Smooth muscle cell (in vitro differentiated cells): Measurements from ENCODE around the gene GAL3ST1. TPM values are rescaled to one million over a fixed set of nuclear protein-coding genes. Genes with fewer than 3 reads are reported as not detected.

Experiments
- DNase-seq: peaks from one replicate; lab custom pipeline; 2025; ENCODE audit not compliant: unreplicated experiment; lab: John Stamatoyannopoulos, UW
- H2AFZ ChIP-seq: fragments of 200-600 bp; sonication (generic); 2 replicates; pipeline ENCODE4 v1.6.0; 2016; ENCODE audit warnings: antibody characterized with exemption, low read depth, mild to moderate bottlenecking
- H3F3A ChIP-seq: fragments of 200-600 bp; sonication (generic); 2 replicates; pipeline ENCODE4 v1.6.0; 2017; ENCODE audit warnings: antibody characterized with exemption, low read depth
- H3K27ac ChIP-seq: fragments of 200-600 bp; sonication (generic); 2 replicates; pipeline ENCODE4 v1.5.1; 2016; ENCODE audit warnings: low read depth, mild to moderate bottlenecking
- H3K27me3 ChIP-seq: fragments of 200-600 bp; sonication (generic); 2 replicates; pipeline ENCODE4 v1.6.1; 2016; ENCODE audit warnings: low read depth, mild to moderate bottlenecking
- H3K36me3 ChIP-seq: fragments of 200-600 bp; sonication (generic); 2 replicates; pipeline ENCODE4 v1.5.1; 2016; ENCODE audit warnings: low read depth
- H3K4me1 ChIP-seq: fragments of 200-600 bp; sonication (generic); 2 replicates; pipeline ENCODE4 v1.5.1; 2016; ENCODE audit warnings: low read depth
- H3K4me2 ChIP-seq: fragments of 200-600 bp; sonication (generic); 2 replicates; pipeline ENCODE4 v1.6.0; 2016; ENCODE audit warnings: mild to moderate bottlenecking
- H3K4me3 ChIP-seq: fragments of 200-600 bp; sonication (generic); 2 replicates; pipeline ENCODE4 v1.5.1; 2016; ENCODE audit warnings: mild to moderate bottlenecking
- H3K79me2 ChIP-seq: fragments of 200-600 bp; sonication (generic); 2 replicates; pipeline ENCODE4 v1.6.0; 2016; ENCODE audit warnings: low read depth, mild to moderate bottlenecking
- H3K9ac ChIP-seq: fragments of 200-600 bp; sonication (generic); 2 replicates; pipeline ENCODE4 v1.6.0; 2016; ENCODE audit warnings: low read depth
- H3K9me3 ChIP-seq: fragments of 200-600 bp; sonication (generic); replicated peaks from 2 replicates; pipeline ENCODE4 v1.5.1; 2016; ENCODE audit warnings: low read depth
- H4K20me1 ChIP-seq: fragments of 200-600 bp; sonication (generic); 2 replicates; pipeline ENCODE4 v1.6.0; 2016; ENCODE audit warnings: low read depth
- WGBS: methylation state at CpG from one replicate; pipeline ENCODE4 v1.1.7; 2016; ENCODE audit warnings: low lambda C conversion rate; 5-methylcytosine and 5-hydroxymethylcytosine counted together
- polyA plus RNA-seq: library from polyadenylated mRNA; unstranded; fragments of >200 nt; fragmentation: Nextera tagmentation; extraction: Ambion mirVana; gene quantifications from 2 replicates; pipeline ENCODE4 v1.2.1, GENCODE V29; 2016
- total RNA-seq: library from RNA; depleted of rRNA; stranded (reverse); fragments of >200 nt; gene quantifications from 2 replicates; pipeline ENCODE4 v1.2.3, GENCODE V29; 2014
- TF ChIP-seq, protein P1 (sequence below): fragments of 200-600 bp; sonication (generic); IDR thresholded peaks from 2 replicates; pipeline ENCODE4 v1.5.1; 2017; ENCODE audit warnings: borderline replicate concordance, mild to moderate bottlenecking, antibody characterized with exemption; ENCODE audit not compliant: insufficient read depth, poor library complexity, severe bottlenecking

The GAL3ST1 gene
- total and polyA plus RNA-seq, 2 experiments from 2014 or later: 0.78 TPM; not detected in 1

DNA sequence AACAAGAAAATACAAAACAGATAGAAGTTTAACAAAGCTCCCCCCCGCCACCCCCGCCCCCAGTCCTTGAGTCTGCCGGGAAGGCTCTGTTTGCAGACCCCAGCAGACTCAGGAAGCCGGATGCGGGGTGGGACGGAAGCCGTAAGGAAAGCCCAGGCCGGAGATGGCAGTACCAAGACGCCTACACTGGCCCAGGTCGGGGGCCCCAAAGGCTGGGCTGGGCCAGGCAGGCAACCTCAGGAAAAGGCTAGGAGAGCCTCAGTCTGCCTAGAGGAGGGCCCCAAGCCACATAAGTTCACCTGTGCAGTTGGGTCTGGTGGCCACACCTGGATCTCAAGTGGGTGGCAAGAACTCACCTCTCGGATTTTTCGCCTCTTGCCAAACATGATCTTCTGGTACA lies 4.0 kb upstream of the GAL3ST1 start:
- Histone ChIP-seq H3K4me1 (peaks cover 4% of the 10 kb centered on the region), H3K9ac (no peak overlapping the region), H3K9me3 (no peaks in the 10 kb centered on the region), H3K4me2 (no peak overlapping the region), H3K27ac (no peak overlapping the region), H4K20me1 (peaks cover 5% of the 10 kb centered on the region), H3K79me2 (no peaks in the 10 kb centered on the region), H2AFZ (no peak overlapping the region), H3K4me3 (no peak overlapping the region), H3F3A (no peaks in the 10 kb centered on the region), H3K27me3 (peaks cover 7% of the 10 kb centered on the region), H3K36me3 (peaks cover 3% of the 10 kb centered on the region)
- TF ChIP-seq, protein P1, sequence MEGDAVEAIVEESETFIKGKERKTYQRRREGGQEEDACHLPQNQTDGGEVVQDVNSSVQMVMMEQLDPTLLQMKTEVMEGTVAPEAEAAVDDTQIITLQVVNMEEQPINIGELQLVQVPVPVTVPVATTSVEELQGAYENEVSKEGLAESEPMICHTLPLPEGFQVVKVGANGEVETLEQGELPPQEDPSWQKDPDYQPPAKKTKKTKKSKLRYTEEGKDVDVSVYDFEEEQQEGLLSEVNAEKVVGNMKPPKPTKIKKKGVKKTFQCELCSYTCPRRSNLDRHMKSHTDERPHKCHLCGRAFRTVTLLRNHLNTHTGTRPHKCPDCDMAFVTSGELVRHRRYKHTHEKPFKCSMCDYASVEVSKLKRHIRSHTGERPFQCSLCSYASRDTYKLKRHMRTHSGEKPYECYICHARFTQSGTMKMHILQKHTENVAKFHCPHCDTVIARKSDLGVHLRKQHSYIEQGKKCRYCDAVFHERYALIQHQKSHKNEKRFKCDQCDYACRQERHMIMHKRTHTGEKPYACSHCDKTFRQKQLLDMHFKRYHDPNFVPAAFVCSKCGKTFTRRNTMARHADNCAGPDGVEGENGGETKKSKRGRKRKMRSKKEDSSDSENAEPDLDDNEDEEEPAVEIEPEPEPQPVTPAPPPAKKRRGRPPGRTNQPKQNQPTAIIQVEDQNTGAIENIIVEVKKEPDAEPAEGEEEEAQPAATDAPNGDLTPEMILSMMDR: no peak
- 97% methylated on average over 12 of the region's 12 CpGs for WGBS
- DNase-seq: no peak

DNA sequence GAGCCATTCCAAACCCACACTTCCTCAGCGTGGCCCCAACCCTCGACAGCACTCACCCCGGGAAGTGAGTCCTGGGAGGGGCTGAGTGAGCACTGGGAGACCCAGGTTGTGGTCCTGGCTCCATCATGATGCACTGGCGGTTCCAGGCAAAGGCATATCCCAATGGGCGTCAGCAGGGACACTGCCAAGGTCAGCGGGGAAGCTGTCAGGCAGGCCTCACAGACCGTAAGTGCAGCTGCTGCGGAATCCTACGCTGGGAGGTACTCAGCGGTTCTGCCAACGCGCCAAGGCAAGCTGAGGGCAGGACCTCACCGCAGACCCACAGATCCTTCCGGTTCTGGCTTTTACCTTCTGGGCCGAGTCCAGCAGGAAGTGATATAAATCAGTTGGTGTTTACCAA lies 1.4 kb upstream of the GAL3ST1 start:
- Histone ChIP-seq H3K4me2 (no peak overlapping the region), H2AFZ (no peak overlapping the region), H3K9ac (no peak overlapping the region), H4K20me1 (peaks cover 5% of the 10 kb centered on the region), H3K4me1 (peaks cover 4% of the 10 kb centered on the region), H3K36me3 (peaks cover 3% of the 10 kb centered on the region), H3K27me3 (peaks cover 9% of the 10 kb centered on the region), H3K27ac (no peak overlapping the region), H3K79me2 (no peaks in the 10 kb centered on the region), H3K9me3 (no peaks in the 10 kb centered on the region), H3F3A (no peaks in the 10 kb centered on the region), H3K4me3 (no peak overlapping the region)
- DNase-seq: no peak
- TF ChIP-seq, protein P1: no peak
- WGBS: 94% methylated on average over 15 of the region's 15 CpGs

DNA sequence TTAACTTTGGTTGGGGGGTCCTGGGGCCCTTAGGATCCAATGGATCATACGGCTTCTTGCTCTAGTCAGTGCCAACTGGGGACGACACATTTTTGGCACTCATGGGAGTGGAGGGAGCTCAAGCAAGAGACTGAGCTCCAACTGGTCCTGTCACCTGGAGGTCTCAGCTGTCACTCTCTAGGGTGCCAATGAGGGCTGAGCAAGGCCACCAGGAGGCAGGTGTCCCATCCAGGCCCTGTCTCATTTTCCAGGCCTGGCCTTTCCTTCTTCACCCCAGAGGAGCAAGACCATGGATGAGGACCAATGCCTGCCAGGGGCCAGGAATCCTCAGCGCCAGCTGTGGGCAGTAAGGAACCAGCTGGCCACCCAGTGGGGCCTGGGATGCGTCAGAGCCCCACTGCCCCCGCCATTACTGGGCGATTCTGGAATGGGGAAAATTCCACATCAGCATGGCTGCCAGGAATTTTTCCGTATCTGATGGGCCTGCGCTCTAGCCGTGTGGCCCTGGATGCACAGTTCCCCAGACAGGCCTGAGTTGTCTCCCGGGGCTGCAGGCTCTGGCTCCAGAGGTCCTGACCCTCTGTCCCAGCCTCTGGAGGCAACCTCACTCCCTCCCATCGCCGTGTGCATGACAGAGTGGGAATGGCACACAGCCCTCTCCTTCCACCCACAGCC lies 669 bp upstream of the GAL3ST1 start:
- H3K36me3 ChIP-seq: peaks cover 3% of the 10 kb centered on the region
- peak overlapping the region; percentile 61 for H3K4me2 ChIP-seq
- no peak overlapping the region for H2AFZ ChIP-seq
- no peak for DNase-seq
- TF ChIP-seq, protein P1: no peak
- peaks cover 9% of the 10 kb centered on the region for H3K27me3 ChIP-seq
- peak overlapping the region; percentile 23 for H3K4me3 ChIP-seq
- no peak overlapping the region for H3K9ac ChIP-seq
- H3F3A ChIP-seq: no peaks in the 10 kb centered on the region
- H3K27ac ChIP-seq: no peak overlapping the region
- H3K4me1 ChIP-seq: peaks cover 4% of the 10 kb centered on the region
- no peaks in the 10 kb centered on the region for H3K9me3 ChIP-seq
- H3K79me2 ChIP-seq: no peaks in the 10 kb centered on the region
- peaks cover 5% of the 10 kb centered on the region for H4K20me1 ChIP-seq
- WGBS: 69% methylated on average over 12 of the region's 12 CpGs

DNA sequence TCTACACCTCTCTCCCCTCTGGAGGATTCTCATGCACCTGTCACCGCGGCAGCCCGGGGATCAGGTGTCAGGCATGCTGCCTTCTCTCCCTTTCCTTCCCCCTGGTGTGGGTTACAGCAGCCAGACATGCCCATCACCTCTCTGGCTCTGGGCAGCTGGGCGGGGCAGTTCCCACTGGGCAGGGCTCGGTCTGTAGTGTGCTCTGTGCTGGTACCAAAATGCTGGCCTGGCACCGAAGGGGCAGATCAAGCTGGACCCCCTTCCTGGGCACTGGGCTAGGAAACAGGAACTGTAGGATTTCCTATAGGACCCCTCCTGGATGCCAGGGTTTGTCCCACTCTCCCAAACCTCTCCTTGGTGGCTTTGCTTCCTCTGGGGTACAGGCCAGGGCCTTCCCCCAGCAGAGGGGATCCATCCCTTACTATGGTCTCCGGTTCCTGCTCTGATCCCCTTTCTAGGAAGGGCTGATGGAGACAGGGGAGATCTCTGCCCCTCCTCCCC lies 821 bp downstream of the GAL3ST1 start:
- H4K20me1 ChIP-seq: peaks cover 5% of the 10 kb centered on the region
- DNase-seq: no peak
- peak overlapping the region; percentile 40 for H3K4me3 ChIP-seq
- H3K4me2 ChIP-seq: no peak overlapping the region
- no peak overlapping the region for H3K9ac ChIP-seq
- 77% methylated on average over 7 of the region's 7 CpGs for WGBS
- no peaks in the 10 kb centered on the region for H3K79me2 ChIP-seq
- H3K36me3 ChIP-seq: peaks cover 3% of the 10 kb centered on the region
- H3K27me3 ChIP-seq: peaks cover 9% of the 10 kb centered on the region
- H3F3A ChIP-seq: no peaks in the 10 kb centered on the region
- peaks cover 4% of the 10 kb centered on the region for H3K4me1 ChIP-seq
- no peak overlapping the region for H2AFZ ChIP-seq
- TF ChIP-seq, protein P1: no peak
- H3K9me3 ChIP-seq: no peaks in the 10 kb centered on the region
- H3K27ac ChIP-seq: no peak overlapping the region
